Measurements from ENCODE around the gene COL15A1. TPM values are rescaled to one million over a fixed set of nuclear protein-coding genes. Genes with fewer than 3 reads are reported as not detected.

The COL15A1 gene
- polyA plus RNA-seq, 1 donor (not counting 4 experiments of a cell fraction or from before 2014, with no cell fraction given): not detected

GRCh38 chr9:98903961-98904411 lies 39.7 kb upstream of the COL15A1 start:
- no peak for FAIRE-seq

GRCh38 chr9:98905015-98905414 lies 38.7 kb upstream of the COL15A1 start:
- H3K27ac ChIP-seq (ENCODE audit: control insufficient read depth, insufficient read depth, low read length): no peak overlapping the region
- no peak overlapping the region for H3K9ac ChIP-seq (ENCODE audit: control insufficient read depth, extremely low read depth, insufficient read depth, low read length)
- H3K27me3 ChIP-seq (ENCODE audit: control insufficient read depth, extremely low read depth, insufficient read depth, low read length): peaks cover 8% of the 10 kb centered on the region
- no peaks in the 10 kb centered on the region for H3K9me3 ChIP-seq (ENCODE audit: control insufficient read depth, low read depth, low read length)
- H2AFZ ChIP-seq (ENCODE audit: control insufficient read depth, low read length): no peak overlapping the region
- H4K20me1 ChIP-seq (ENCODE audit: control insufficient read depth, extremely low read depth, insufficient read depth, low read length): no peaks in the 10 kb centered on the region
- H3K4me2 ChIP-seq (ENCODE audit: control insufficient read depth, extremely low read depth, insufficient read depth, low read depth, low read length): no peak overlapping the region
- DNase-seq (ENCODE audit: low read depth, low spot score) (no peak), FAIRE-seq (no peak)
- no peak overlapping the region for H3K4me3 ChIP-seq (ENCODE audit: control insufficient read depth in 2 of 3, extremely low read depth in 1 of 3, insufficient read depth in 2 of 3, low read depth in 1 of 3, low read length in 3 of 3)
- no peaks in the 10 kb centered on the region for H3K4me1 ChIP-seq (ENCODE audit: control insufficient read depth, extremely low read depth, insufficient read depth, low read length)
- dilution Hi-C loops (cut with MboI; ENCODE audit: extremely low pct_ligation_motif_present, low sequenced_read_pairs): no loop called here
- no peaks in the 10 kb centered on the region for H3K36me3 ChIP-seq (ENCODE audit: control insufficient read depth in 2 of 2, extremely low read depth in 1 of 2, insufficient read depth in 2 of 2, low read length in 2 of 2)
- no peaks in the 10 kb centered on the region for H3K79me2 ChIP-seq (ENCODE audit: control insufficient read depth, insufficient read depth, low read length)
- no peaks in the 10 kb centered on the region for H3K9me1 ChIP-seq (ENCODE audit: control insufficient read depth, extremely low read depth, insufficient read depth, low read length)
- TF ChIP-seq CTCF (optimal IDR thresholded peaks at IDR 0.05 in 1 of 3, IDR thresholded peaks at IDR 0.05 in 1 of 3, conservative IDR thresholded peaks at IDR 0.05 in 1 of 3; ENCODE audit: extremely low read depth in 1 of 3, insufficient read depth in 2 of 3, low read length in 3 of 3) (no peak), EZH2 (IDR thresholded peaks at IDR 0.05; ENCODE audit: low read length) (no peak)

More at GRCh38 chr9:98903961-98904411, 39.7 kb upstream of the COL15A1 start:
- Histone ChIP-seq H3K9ac (ENCODE audit: control insufficient read depth, extremely low read depth, insufficient read depth, low read length) (no peak overlapping the region), H3K27me3 (ENCODE audit: control insufficient read depth, extremely low read depth, insufficient read depth, low read length) (peaks cover 8% of the 10 kb centered on the region), H3K36me3 (ENCODE audit: control insufficient read depth in 2 of 2, extremely low read depth in 1 of 2, insufficient read depth in 2 of 2, low read length in 2 of 2) (no peaks in the 10 kb centered on the region), H2AFZ (ENCODE audit: control insufficient read depth, low read length) (no peak overlapping the region), H3K4me1 (ENCODE audit: control insufficient read depth, extremely low read depth, insufficient read depth, low read length) (no peaks in the 10 kb centered on the region), H4K20me1 (ENCODE audit: control insufficient read depth, extremely low read depth, insufficient read depth, low read length) (no peaks in the 10 kb centered on the region), H3K4me3 (ENCODE audit: control insufficient read depth in 2 of 3, extremely low read depth in 1 of 3, insufficient read depth in 2 of 3, low read depth in 1 of 3, low read length in 3 of 3) (no peak overlapping the region), H3K9me1 (ENCODE audit: control insufficient read depth, extremely low read depth, insufficient read depth, low read length) (no peaks in the 10 kb centered on the region), H3K79me2 (ENCODE audit: control insufficient read depth, insufficient read depth, low read length) (no peaks in the 10 kb centered on the region), H3K27ac (ENCODE audit: control insufficient read depth, insufficient read depth, low read length) (no peak overlapping the region), H3K9me3 (ENCODE audit: control insufficient read depth, low read depth, low read length) (no peaks in the 10 kb centered on the region), H3K4me2 (ENCODE audit: control insufficient read depth, extremely low read depth, insufficient read depth, low read depth, low read length) (no peak overlapping the region)
- dilution Hi-C loops (cut with MboI; ENCODE audit: extremely low pct_ligation_motif_present, low sequenced_read_pairs): no loop called here
- no peak for DNase-seq (ENCODE audit: low read depth, low spot score)
- no peak for TF ChIP-seq EZH2 (IDR thresholded peaks at IDR 0.05; ENCODE audit: low read length)
- TF ChIP-seq CTCF (optimal IDR thresholded peaks at IDR 0.05 in 1 of 3, IDR thresholded peaks at IDR 0.05 in 1 of 3, conservative IDR thresholded peaks at IDR 0.05 in 1 of 3; ENCODE audit: extremely low read depth in 1 of 3, insufficient read depth in 2 of 3, low read length in 3 of 3): no peak
